T-cell (primary cell): ENCODE measurements around the gene ZNF853. TPM values are rescaled to one million over a fixed set of nuclear protein-coding genes. Genes with fewer than 3 reads are reported as not detected.

Experiments used
- ATAC-seq, 4 experiments: fragments of 200-7000 bp in 3 of 4; fragments of 150-1000 bp in 1 of 4; cut with Tn5 transposase; replicated peaks in 1 of 4; 1 replicate in 3 of 4; 2 replicates in 1 of 4; pipeline ENCODE4 v1.10.0; 2021; ENCODE audit warnings: moderate library complexity in 3 of 4, mild to moderate bottlenecking in 2 of 4, moderate number of reproducible peaks in 1 of 4
- CTCF ChIA-PET, 2 donors: fragments of 300-600 bp; sonication (Branson Sonifier 250); formaldehyde crosslinking; loops; one replicate each; lab custom pipeline; 2022; ENCODE audit warnings: antibody characterized with exemption in 2 of 2; lab: Charles Lee
- POLR2A ChIA-PET, 2 donors: fragments of 300-600 bp; sonication (Branson Sonifier 250); formaldehyde crosslinking; loops; one replicate each; lab custom pipeline; 2022; ENCODE audit warnings: antibody characterized with exemption in 2 of 2; lab: Charles Lee
- DNase-seq, 35 experiments: peaks; one replicate each; pipeline versions ENCODE4 v3.0.0 to v3.0.0-alpha.2; 2013 to 2023
- H3K27ac ChIP-seq: one replicate; pipeline ENCODE4 v1.5.1; 2013; ENCODE audit warnings: low read length
- H3K27me3 ChIP-seq, 2 experiments: replicated peaks in 1 of 2; 1 replicate in 1 of 2; 2 replicates in 1 of 2; pipeline versions ENCODE4 v1.6.1 to v1.7.0; 2013; ENCODE audit warnings: low read length in 1 of 2, mixed read lengths in 1 of 2; ENCODE audit not compliant: control insufficient read depth in 2 of 2, insufficient read depth in 2 of 2; ENCODE audit errors: extremely low read depth in 1 of 2
- H3K36me3 ChIP-seq, 2 donors: 1 replicate in 1 of 2; 2 replicates in 1 of 2; pipeline versions ENCODE4 v1.6.1 to v1.7.0; 2013; ENCODE audit warnings: low read length in 1 of 2; ENCODE audit not compliant: control insufficient read depth in 2 of 2, insufficient read depth in 1 of 2; ENCODE audit errors: extremely low read depth in 1 of 2
- H3K4me1 ChIP-seq, 2 experiments: 1 replicate in 1 of 2; 2 replicates in 1 of 2; pipeline versions ENCODE4 v1.6.1 to v1.7.0; 2013; ENCODE audit warnings: low read length in 2 of 2, mixed read lengths in 1 of 2; ENCODE audit not compliant: insufficient read depth in 2 of 2, control insufficient read depth in 1 of 2; ENCODE audit errors: extremely low read depth in 1 of 2
- H3K4me3 ChIP-seq, 2 donors: 1 replicate in 1 of 2; 2 replicates in 1 of 2; pipeline versions ENCODE4 v1.5.1 to v1.7.0; 2013; ENCODE audit warnings: mild to moderate bottlenecking in 2 of 2, low read length in 1 of 2, moderate library complexity in 1 of 2; ENCODE audit not compliant: control insufficient read depth in 1 of 2; ENCODE audit errors: extremely low read depth in 1 of 2
- H3K9me3 ChIP-seq: 2 replicates; pipeline ENCODE4 v1.7.0; 2013
- H3K27ac Mint-ChIP-seq, 2 donors: one replicate each; pipeline ENCODE4 v1.8.0; 2020 to 2021; ENCODE audit warnings: mild to moderate bottlenecking in 2 of 2, mixed read lengths in 2 of 2
- H3K27me3 Mint-ChIP-seq, 2 donors: one replicate each; pipeline ENCODE4 v1.8.0; 2021 to 2022; ENCODE audit warnings: mixed read lengths in 2 of 2
- H3K36me3 Mint-ChIP-seq: one replicate; pipeline ENCODE4 v1.8.0; 2021; ENCODE audit warnings: mixed read lengths
- H3K4me1 Mint-ChIP-seq, 3 donors: one replicate each; pipeline ENCODE4 v1.8.0; 2020 to 2022; ENCODE audit warnings: mixed read lengths in 3 of 3, mild to moderate bottlenecking in 1 of 3
- H3K4me3 Mint-ChIP-seq, 3 donors: one replicate each; pipeline ENCODE4 v1.8.0; 2020 to 2022; ENCODE audit warnings: mild to moderate bottlenecking in 3 of 3, mixed read lengths in 3 of 3, moderate library complexity in 3 of 3
- H3K9me3 Mint-ChIP-seq, 3 donors: one replicate each; pipeline ENCODE4 v1.8.0; 2020 to 2022; ENCODE audit warnings: mixed read lengths in 3 of 3
- WGBS: methylation state at CpG from one replicate; pipeline ENCODE4 v1.1.5; 2013; ENCODE audit warnings: missing lambda C conversion rate; ENCODE audit not compliant: insufficient coverage; 5-methylcytosine and 5-hydroxymethylcytosine counted together
- total RNA-seq, 35 experiments: library from RNA in 6 of 35; stranded (reverse) in 6 of 35; fragments of 120-200 nt in 1 of 35; gene quantifications; one replicate each; pipeline versions ENCODE4 v1.2.1 to v1.2.4 and lab custom pipeline; 2013 to 2026

ZNF853 gene
- total RNA-seq, 5 donors from 2014 or later (not counting 1 experiment from before 2014, with no cell fraction given) = 3.6 to 7.6 (median 5.6) TPM

DNA sequence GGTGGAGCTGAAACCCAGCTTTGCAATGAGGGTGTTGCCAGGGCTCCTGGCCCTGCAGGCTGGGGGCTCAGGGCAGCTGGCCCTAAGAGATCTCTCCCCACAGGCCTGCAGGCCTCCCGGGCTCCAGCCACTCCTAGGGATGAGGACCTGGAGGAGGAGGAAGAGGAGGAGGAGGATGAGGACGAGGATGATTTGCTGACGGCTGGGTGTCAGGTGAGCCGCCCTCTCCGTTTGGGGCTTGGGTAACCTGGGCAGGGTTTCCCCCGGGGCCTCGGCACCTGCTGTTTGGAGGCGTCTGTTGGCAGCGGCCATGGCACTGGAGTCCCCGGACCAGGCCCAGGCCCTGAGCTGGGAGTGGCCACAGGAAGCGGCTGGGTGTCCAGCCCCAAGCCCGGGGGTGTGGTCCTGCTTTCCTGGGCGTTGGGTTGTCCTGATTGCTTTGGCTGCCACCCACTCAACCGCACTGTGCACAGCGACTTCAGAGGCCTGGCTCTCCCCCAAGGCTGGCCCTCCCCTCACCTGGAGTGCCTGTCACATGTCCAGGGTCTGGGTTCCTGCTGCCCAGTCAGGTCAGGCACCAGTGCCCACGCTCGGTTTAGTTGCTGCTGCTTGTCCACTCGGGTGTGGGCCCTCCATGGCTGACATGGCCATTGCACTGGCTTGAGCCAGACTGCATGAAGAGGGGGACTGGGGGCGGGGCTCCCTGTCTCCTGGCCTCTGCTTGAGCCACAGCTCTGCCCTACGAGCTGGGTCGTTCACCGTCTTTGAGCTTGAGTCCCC is 27.6 kb downstream of the ZNF853 start:
- Histone ChIP-seq H3K36me3 (peaks cover 30 to 71% of the 10 kb centered on the region in 2 donors), H3K27ac (no peak overlapping the region), H3K4me1 (peaks cover 3 to 18% of the 10 kb centered on the region in 2 experiments), H3K9me3 (no peaks in the 10 kb centered on the region), H3K4me3 (no peak overlapping the region), H3K27me3 (no peaks in the 10 kb centered on the region)
- POLR2A ChIA-PET = no interaction called here
- 93% methylated on average over 19 of the region's 22 CpGs for WGBS
- ATAC-seq (no peak), DNase-seq (no peak)
- no peak overlapping the region for H3K27ac Mint-ChIP-seq
- H3K36me3 Mint-ChIP-seq = peaks cover 61% of the 10 kb centered on the region
- H3K4me1 Mint-ChIP-seq = peaks cover 22 to 24% (median 22%) of the 10 kb centered on the region in 3 donors
- CTCF ChIA-PET = no interaction called here
- no peaks in the 10 kb centered on the region for H3K27me3 Mint-ChIP-seq
- no peak overlapping the region for H3K4me3 Mint-ChIP-seq
- no peaks in the 10 kb centered on the region for H3K9me3 Mint-ChIP-seq

DNA sequence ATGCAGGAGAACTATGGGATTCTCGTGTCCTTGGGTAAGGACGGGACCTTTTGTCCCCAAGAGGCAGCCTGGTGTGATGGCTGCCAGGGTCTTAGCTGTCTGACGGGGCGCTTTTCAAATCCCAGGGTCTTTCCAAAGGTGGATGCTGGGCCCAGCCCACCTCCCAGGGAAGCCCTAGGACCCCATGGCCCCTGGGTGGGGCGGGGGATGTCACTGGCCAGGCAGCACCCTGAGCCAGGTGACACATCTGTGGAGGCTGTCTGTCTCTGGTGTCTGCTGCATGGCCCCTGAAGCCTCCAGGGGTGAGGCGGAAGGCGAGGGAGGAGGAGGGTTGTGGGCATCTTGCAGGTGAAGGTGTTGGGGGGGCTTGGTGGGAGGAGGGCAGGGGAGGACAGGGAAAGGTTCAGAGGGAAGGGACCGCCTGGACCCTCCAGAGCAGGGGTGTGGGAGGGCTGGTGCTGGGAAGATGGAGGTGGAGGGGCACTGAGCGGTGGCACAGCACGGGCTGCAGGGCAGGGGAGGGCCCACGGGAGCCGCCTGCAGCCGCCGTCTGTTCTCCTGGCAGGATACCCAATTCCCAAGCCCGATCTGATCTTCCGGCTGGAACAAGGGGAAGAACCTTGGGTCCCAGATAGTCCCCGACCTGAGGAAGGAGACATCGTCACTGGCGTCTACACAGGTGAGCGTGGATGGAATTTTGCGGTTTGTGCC is 28.7 kb downstream of the ZNF853 start:
- H3K9me3 ChIP-seq = no peaks in the 10 kb centered on the region
- ATAC-seq (no peak), DNase-seq (no peak)
- Mint-ChIP-seq H3K9me3 (no peaks in the 10 kb centered on the region), H3K27me3 (no peaks in the 10 kb centered on the region), H3K36me3 (peaks cover 61% of the 10 kb centered on the region), H3K4me3 (no peak overlapping the region), H3K4me1 (peaks cover 12 to 14% (median 12%) of the 10 kb centered on the region in 3 donors), H3K27ac (no peak overlapping the region)
- H3K27me3 ChIP-seq = no peaks in the 10 kb centered on the region
- no peak overlapping the region for H3K4me3 ChIP-seq
- no peak overlapping the region for H3K27ac ChIP-seq
- ChIA-PET POLR2A (no interaction called here), CTCF (no interaction called here)
- peaks cover 0 to 8% of the 10 kb centered on the region in 2 experiments for H3K4me1 ChIP-seq
- WGBS = 97% methylated on average over 21 of the region's 21 CpGs
- peaks cover 40 to 79% of the 10 kb centered on the region in 2 donors for H3K36me3 ChIP-seq

DNA sequence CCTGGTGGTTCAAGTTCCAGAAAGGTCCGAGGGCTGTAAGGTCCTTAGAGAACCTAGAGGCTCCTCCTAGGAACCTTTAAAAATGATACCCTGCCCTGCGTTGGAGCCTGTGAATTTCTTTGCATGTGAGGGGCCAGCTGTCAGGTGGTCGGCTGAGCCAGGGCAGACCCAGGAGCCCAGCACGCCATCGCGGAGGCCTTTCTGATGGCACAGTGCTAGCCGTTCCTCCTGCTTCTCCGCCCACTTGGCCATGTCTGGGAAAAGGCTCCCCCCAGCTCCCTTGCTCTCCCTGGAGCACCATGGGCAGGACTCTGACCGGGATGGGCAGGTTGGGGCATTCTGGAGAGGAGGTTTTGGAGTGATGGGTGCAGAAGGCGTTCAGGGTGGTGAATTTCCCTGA is 29.3 kb downstream of the ZNF853 start:
- no peak overlapping the region for H3K27ac Mint-ChIP-seq
- POLR2A ChIA-PET = no interaction called here
- H3K36me3 Mint-ChIP-seq = peaks cover 60% of the 10 kb centered on the region
- no peaks in the 10 kb centered on the region for H3K27me3 ChIP-seq
- ATAC-seq (no peak), DNase-seq (no peak)
- H3K4me1 ChIP-seq = peaks cover 0 to under 1% of the 10 kb centered on the region in 2 experiments
- H3K4me3 ChIP-seq = no peak overlapping the region
- H3K4me3 Mint-ChIP-seq = no peak overlapping the region
- H3K9me3 Mint-ChIP-seq = no peaks in the 10 kb centered on the region
- peaks cover 5 to 8% (median 6%) of the 10 kb centered on the region in 3 donors for H3K4me1 Mint-ChIP-seq
- no peaks in the 10 kb centered on the region for H3K9me3 ChIP-seq
- H3K27me3 Mint-ChIP-seq = no peaks in the 10 kb centered on the region
- 95% methylated on average over 7 of the region's 10 CpGs for WGBS
- H3K27ac ChIP-seq = no peak overlapping the region
- peaks cover 46 to 79% of the 10 kb centered on the region in 2 donors for H3K36me3 ChIP-seq
- CTCF ChIA-PET = no interaction called here

DNA sequence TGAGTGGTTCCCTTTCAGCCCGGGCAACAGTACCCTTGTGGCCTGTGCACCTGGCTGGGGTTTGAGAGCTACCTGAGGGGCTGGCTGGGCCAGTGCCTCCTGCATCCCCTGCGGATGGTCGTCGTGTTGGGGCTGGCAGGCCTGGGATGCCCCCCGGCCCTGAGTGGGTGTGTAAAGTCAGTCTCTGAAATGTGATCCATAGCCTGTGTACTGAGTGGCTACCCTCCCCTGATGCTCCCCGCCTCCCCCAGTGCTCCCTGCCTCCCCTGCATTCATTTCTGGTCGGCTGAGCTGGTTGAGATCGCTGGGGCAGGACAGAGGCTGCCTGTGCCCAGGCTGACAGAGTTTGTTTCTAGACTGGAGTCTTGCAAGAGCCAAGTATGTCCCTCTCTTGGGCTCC is 31.1 kb downstream of the ZNF853 start:
- Mint-ChIP-seq H3K36me3 (peaks cover 65% of the 10 kb centered on the region), H3K9me3 (peaks cover 0 to 2% (median 0%) of the 10 kb centered on the region in 3 donors), H3K27ac (no peak overlapping the region), H3K27me3 (no peaks in the 10 kb centered on the region), H3K4me1 (peaks cover 0 to 3% (median 0%) of the 10 kb centered on the region in 3 donors), H3K4me3 (no peak overlapping the region)
- Histone ChIP-seq H3K36me3 (peaks cover 60 to 80% of the 10 kb centered on the region in 2 donors), H3K27me3 (no peaks in the 10 kb centered on the region), H3K9me3 (no peaks in the 10 kb centered on the region), H3K27ac (no peak overlapping the region), H3K4me1 (no peaks in the 10 kb centered on the region), H3K4me3 (no peak overlapping the region)
- DNase-seq (no peak), ATAC-seq (no peak)
- ChIA-PET POLR2A (no interaction called here), CTCF (no interaction called here)
- WGBS = 81% methylated on average over 4 of the region's 8 CpGs

DNA sequence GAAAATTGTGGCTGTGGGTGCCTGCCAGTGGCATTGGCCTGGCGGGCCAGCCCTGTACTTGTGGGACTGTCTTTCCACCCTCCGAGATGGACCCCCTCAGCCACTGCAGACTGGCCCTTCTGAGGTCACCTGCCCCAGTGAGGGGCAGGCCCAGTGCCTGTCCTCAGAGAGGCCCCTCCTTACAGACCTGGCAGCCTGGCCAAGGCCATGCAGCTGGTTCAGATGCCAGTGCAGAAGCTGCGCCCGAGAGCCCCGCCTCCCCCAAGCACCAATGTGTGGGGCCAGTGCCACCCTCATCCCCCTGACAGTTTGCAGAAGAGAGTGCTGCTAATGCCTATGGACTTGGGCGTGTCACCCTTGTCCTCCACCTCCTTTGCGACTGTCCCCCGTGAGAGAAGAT is 31.7 kb downstream of the ZNF853 start:
- Histone ChIP-seq H3K4me3 (no peak overlapping the region), H3K4me1 (no peaks in the 10 kb centered on the region), H3K27ac (no peak overlapping the region), H3K9me3 (no peaks in the 10 kb centered on the region), H3K27me3 (no peaks in the 10 kb centered on the region), H3K36me3 (peaks cover 66 to 78% of the 10 kb centered on the region in 2 donors)
- Mint-ChIP-seq H3K27ac (no peak overlapping the region), H3K9me3 (peaks cover 0 to 2% (median 0%) of the 10 kb centered on the region in 3 donors), H3K36me3 (peaks cover 61% of the 10 kb centered on the region), H3K27me3 (no peaks in the 10 kb centered on the region), H3K4me3 (no peak overlapping the region), H3K4me1 (no peaks in the 10 kb centered on the region)
- ChIA-PET CTCF (no interaction called here), POLR2A (interaction anchor here in 1 of 2 donors (0.6 kb wide), 1 partner anchor 1659 kb away, joined by 11 read pairs; no protein-coding TSS in a partner anchor)
- DNase-seq (no peak), ATAC-seq (no peak)
- WGBS = 100% methylated on average over 5 of the region's 8 CpGs

DNA sequence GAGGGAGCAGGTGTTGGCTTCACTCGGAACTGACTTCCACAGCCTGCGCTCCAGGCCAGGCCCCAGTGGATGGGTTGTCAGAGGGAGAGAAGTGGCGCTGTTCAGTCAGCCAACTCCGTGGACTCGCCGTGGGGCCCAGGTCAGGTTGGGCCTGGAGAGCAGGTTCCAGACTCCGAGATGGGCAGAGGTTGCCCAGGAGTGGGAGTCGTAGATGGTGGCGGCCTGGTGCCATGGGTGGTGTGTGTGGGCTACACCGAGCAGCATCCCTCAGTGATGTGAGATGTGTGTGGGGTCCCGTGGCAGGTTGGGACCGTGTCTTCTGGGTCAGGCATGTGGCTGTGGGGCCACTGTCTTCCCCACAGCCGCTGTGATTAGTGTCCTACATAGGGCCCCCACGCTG is 32.1 kb downstream of the ZNF853 start:
- no peak overlapping the region for H3K27ac Mint-ChIP-seq
- H3K36me3 ChIP-seq = peaks cover 67 to 77% of the 10 kb centered on the region in 2 donors

More for the DNA sequence above, 32.1 kb downstream of the ZNF853 start:
- Mint-ChIP-seq H3K36me3 (peaks cover 59% of the 10 kb centered on the region), H3K9me3 (peaks cover 0 to 2% (median 0%) of the 10 kb centered on the region in 3 donors), H3K4me3 (no peak overlapping the region), H3K27me3 (no peaks in the 10 kb centered on the region), H3K4me1 (no peaks in the 10 kb centered on the region)
- ChIA-PET CTCF (no interaction called here), POLR2A (interaction anchor here in 1 of 2 donors (0.6 kb wide), 1 partner anchor 1659 kb away, joined by 11 read pairs; no protein-coding TSS in a partner anchor)
- DNase-seq (no peak), ATAC-seq (no peak)
- no peaks in the 10 kb centered on the region for H3K9me3 ChIP-seq
- H3K27ac ChIP-seq = no peak overlapping the region
- 96% methylated on average over 12 of the region's 14 CpGs for WGBS
- no peaks in the 10 kb centered on the region for H3K27me3 ChIP-seq
- H3K4me1 ChIP-seq = no peaks in the 10 kb centered on the region
- H3K4me3 ChIP-seq = no peak overlapping the region
